Brain microvascular endothelial cell (primary cell): ENCODE results near the gene SLC22A23.
A peak's percentile ranks its signal among the peaks of the same experiment; 100 is the strongest.

Experiments
- DNase-seq: peaks from one replicate; pipeline ENCODE4 v3.0.0-alpha.2; 2020
- H3K27ac ChIP-seq: fragments of 250-450 bp; sonication (Bioruptor Pico); 2 replicates; pipeline ENCODE4 v1.5.1; 2020; ENCODE audit warnings: mild to moderate bottlenecking, moderate library complexity
- H3K27me3 ChIP-seq: fragments of 250-450 bp; sonication (Bioruptor Pico); replicated peaks from 2 replicates; pipeline ENCODE4 v1.5.1; 2020; ENCODE audit warnings: mild to moderate bottlenecking
- H3K36me3 ChIP-seq: fragments of 250-450 bp; sonication (Bioruptor Pico); replicated peaks from 2 replicates; pipeline ENCODE4 v1.5.1; 2020; ENCODE audit warnings: mild to moderate bottlenecking
- H3K4me3 ChIP-seq: 2 replicates; pipeline ENCODE4 v1.5.1; 2011; ENCODE audit warnings: low read depth, mild to moderate bottlenecking, control low read depth, low read length, moderate library complexity
- CTCF ChIP-seq: IDR thresholded peaks from 2 replicates; pipeline ENCODE4 v1.5.1; 2011; ENCODE audit warnings: low read depth, mild to moderate bottlenecking, moderate library complexity, low read length, control low read depth, inconsistent platforms; ENCODE audit errors: missing control alignments
- in situ Hi-C: cut with HindIII; loops from 2 replicates; pipeline ENCODE4 v1.10.0; 2017; ENCODE audit warnings: low sequenced_read_pairs, low pct_ligation_motif_present

SLC22A23 gene

GRCh38 chr6:3358413-3359100 is 98.3 kb downstream of the SLC22A23 start:
- no peak overlapping the region for H3K27ac ChIP-seq
- no peak overlapping the region for H3K4me3 ChIP-seq
- DNase-seq: no peak
- no peaks in the 10 kb centered on the region for H3K36me3 ChIP-seq
- no peaks in the 10 kb centered on the region for H3K27me3 ChIP-seq
- in situ Hi-C loops: no loop called here
- TF ChIP-seq CTCF: no peak

- no peak for DNase-seq
- in situ Hi-C loops: no loop called here
- Histone ChIP-seq H3K27me3 (no peaks in the 10 kb centered on the region), H3K27ac (no peak overlapping the region), H3K4me3 (no peak overlapping the region), H3K36me3 (no peaks in the 10 kb centered on the region)
- no peak for TF ChIP-seq CTCF
Observed at GRCh38 chr6:3357678-3358077, 99.2 kb downstream of the SLC22A23 start.

GRCh38 chr6:3356824-3357420 is 99.9 kb downstream of the SLC22A23 start:
- no peak overlapping the region for H3K4me3 ChIP-seq

GRCh38 chr6:3356056-3356823 is 100.6 kb downstream of the SLC22A23 start:
- peak overlapping the region; percentile 17 for H3K27ac ChIP-seq
- no peaks in the 10 kb centered on the region for H3K36me3 ChIP-seq
- DNase-seq: no peak

More at GRCh38 chr6:3356824-3357420, 99.9 kb downstream of the SLC22A23 start:
- TF ChIP-seq CTCF: no peak
- H3K36me3 ChIP-seq: no peaks in the 10 kb centered on the region
- H3K27me3 ChIP-seq: no peaks in the 10 kb centered on the region
- in situ Hi-C loops: no loop called here
- no peak for DNase-seq
- no peak overlapping the region for H3K27ac ChIP-seq

GRCh38 chr6:3355358-3356055 is 101.3 kb downstream of the SLC22A23 start:
- in situ Hi-C loops: no loop called here
- H3K27me3 ChIP-seq: no peaks in the 10 kb centered on the region
- DNase-seq: no peak
- peak overlapping the region; percentile 22 for H3K4me3 ChIP-seq
- H3K27ac ChIP-seq: peak overlapping the region; percentile 66
- no peaks in the 10 kb centered on the region for H3K36me3 ChIP-seq
- TF ChIP-seq CTCF: no peak

More at GRCh38 chr6:3356056-3356823, 100.6 kb downstream of the SLC22A23 start:
- no peaks in the 10 kb centered on the region for H3K27me3 ChIP-seq
- in situ Hi-C loops: no loop called here
- peak overlapping the region; percentile 45 for H3K4me3 ChIP-seq
- no peak for TF ChIP-seq CTCF
